Measurements from ENCODE around the gene XRCC1. TPM values are rescaled to one million over a fixed set of nuclear protein-coding genes. Genes with fewer than 3 reads are reported as not detected.

The XRCC1 gene
- total and polyA plus RNA-seq, 2 of the 8 experiments (the other 6 are each of a cell fraction or from before 2014, with no cell fraction given) = 42.5 to 44.4 TPM

- Histone ChIP-seq H3K36me3 (ENCODE audit: control insufficient read depth in 2 of 4, insufficient read depth in 4 of 4, low read length in 3 of 4) (peaks cover 0 to 3% (median 1%) of the 10 kb centered on the region in 4 experiments; a peak in 2 of 8 replicates), H4K8ac (ENCODE audit: extremely low read depth, insufficient read depth, low read length) (no peak overlapping the region), H4K20me1 (replicated peaks in 1 of 2; ENCODE audit: control insufficient read depth in 1 of 2, insufficient read depth in 2 of 2, low read length in 2 of 2) (peaks cover 0 to 2% of the 10 kb centered on the region in 2 experiments), H2BK20ac (ENCODE audit: low read length) (no peak overlapping the region), H3K27me3 (replicated peaks in 1 of 4; ENCODE audit: control insufficient read depth in 3 of 4, extremely low read depth in 1 of 4, insufficient read depth in 3 of 4, low read length in 3 of 4) (no peaks in the 10 kb centered on the region), H2BK12ac (ENCODE audit: low read depth, low read length) (no peak overlapping the region), H3K9me3 (ENCODE audit: insufficient read depth in 2 of 2, low read depth in 1 of 2, low read length in 1 of 2) (no peaks in the 10 kb centered on the region; a peak in 1 of 4 replicates), H2BK120ac (replicated peaks; ENCODE audit: low read depth, low read length) (no peak overlapping the region), H3K23ac (ENCODE audit: insufficient read length) (no peak overlapping the region), H3K4me2 (ENCODE audit: insufficient read depth in 1 of 2, low read depth in 2 of 2, low read length in 2 of 2) (no peak overlapping the region), H3K23me2 (ENCODE audit: low read depth, low read length) (peaks cover 10% of the 10 kb centered on the region), H2AK5ac (ENCODE audit: low read depth, low read length) (no peak overlapping the region), H4K5ac (ENCODE audit: insufficient read length, low read depth, low read length) (no peak overlapping the region), H2AFZ (ENCODE audit: low read length) (no peak overlapping the region), H3K56ac (replicated peaks; ENCODE audit: insufficient read length, low read depth, low read length) (no peak overlapping the region), H4K91ac (replicated peaks; ENCODE audit: insufficient read length, low read length) (no peak overlapping the region), H3K14ac (ENCODE audit: insufficient read length) (no peak overlapping the region), H3K4me3 (ENCODE audit: extremely low read depth in 1 of 4, insufficient read depth in 2 of 4, low read depth in 3 of 4, low read length in 4 of 4) (no peak overlapping the region), H3K9ac (replicated peaks in 1 of 4; ENCODE audit: extremely low read depth in 1 of 4, low read depth in 3 of 4, low read length in 3 of 4) (no peak overlapping the region), H3K18ac (ENCODE audit: extremely low read depth, low read length) (no peak overlapping the region), H3K79me2 (ENCODE audit: control insufficient read depth in 1 of 2, insufficient read depth in 2 of 2, low read length in 2 of 2) (peaks cover 0 to 11% of the 10 kb centered on the region in 2 experiments; a peak in 2 of 4 replicates), H3K4ac (replicated peaks; ENCODE audit: insufficient read length, low read depth, low read length) (no peak overlapping the region), H3K27ac (ENCODE audit: low read depth, low read length) (no peak overlapping the region), H2BK15ac (ENCODE audit: low read length) (no peak overlapping the region), H3K4me1 (replicated peaks in 1 of 4; ENCODE audit: control insufficient read depth in 3 of 4, insufficient read depth in 4 of 4, low read length in 3 of 4) (peaks cover 4 to 13% (median 7%) of the 10 kb centered on the region in 4 experiments; a peak in 6 of 7 replicates), H2BK5ac (ENCODE audit: low read depth, low read length) (no peak overlapping the region), H3K79me1 (ENCODE audit: low read depth, low read length) (peaks cover 7% of the 10 kb centered on the region)
- TF ChIP-seq PHF8 (conservative IDR thresholded peaks at IDR 0.05; ENCODE audit: low read depth, low read length) (no peak), GABPA (IDR thresholded peaks at IDR 0.05; ENCODE audit: borderline replicate concordance, insufficient read depth, low read length) (no peak), NANOG (IDR thresholded peaks at IDR 0.05; ENCODE audit: insufficient read depth, low read depth, low read length, poor library complexity, severe bottlenecking) (no peak), TEAD4 (IDR thresholded peaks at IDR 0.05; ENCODE audit: low read depth, low read length) (no peak), JUN (IDR thresholded peaks at IDR 0.05; ENCODE audit: low read depth, low read length) (no peak), POU5F1 (IDR thresholded peaks at IDR 0.05; ENCODE audit: low read depth, low read length) (no peak), KDM1A (IDR thresholded peaks at IDR 0.05; ENCODE audit: borderline replicate concordance, low read length) (no peak)
- DNase-seq (ENCODE audit: low read depth in 1 of 2, low spot score in 2 of 2) = no peak
- 96% methylated on average over 6 of the region's 6 CpGs; no CpG with 5 or more reads in 1 of the 2 experiments for WGBS, 2 experiments (ENCODE audit: extremely low coverage in 1 of 2, insufficient coverage in 1 of 2, insufficient read length in 1 of 2, insufficient replicate concordance in 2 of 2, low coverage in 1 of 2, low lambda C conversion rate in 2 of 2, missing lambda C conversion rate in 1 of 2)
- no peak for FAIRE-seq
- ChIA-PET POLR2A (ENCODE audit: partially characterized antibody) (interaction anchor here (1.0 to 1.3 kb wide), 3 partner anchors 12 to 21 kb away, joined by 3 to 4 read pairs (median 3); partner anchors contain the start of genes IRGQ and ZNF576), CTCF (ENCODE audit: partially characterized antibody) (interaction anchor here (1.3 to 1.7 kb wide), 2 partner anchors 17 to 22 kb away, joined by 3 to 5 read pairs; no protein-coding TSS in a partner anchor)
These were observed 41.6 kb upstream of the XRCC1 start for GRCh38 chr19:43616954-43617353.
